H1 (cell line): ENCODE data around the gene MROH2A. TPM values are rescaled to one million over a fixed set of nuclear protein-coding genes. Genes with fewer than 3 reads are reported as not detected.

ENCODE experiments used
- CTCF ChIA-PET: fragments of 300-600 bp; sonication (Branson Sonifier 250); formaldehyde crosslinking; loops from one replicate; lab custom pipeline; 2021; ENCODE audit not compliant: partially characterized antibody; lab: Charles Lee
- POLR2A ChIA-PET: fragments of 300-600 bp; sonication (Branson Sonifier 250); formaldehyde crosslinking; loops from one replicate; lab custom pipeline; 2021; ENCODE audit warnings: inconsistent platforms; ENCODE audit not compliant: partially characterized antibody; lab: Charles Lee
- DNase-seq, 2 experiments: peaks; one replicate each; pipeline versions ENCODE4 v3.0.0 to v3.0.0-alpha.2; 2010 to 2022; ENCODE audit warnings: low spot score in 2 of 2, low read depth in 1 of 2, mixed read lengths in 1 of 2
- FAIRE-seq: peaks from 2 replicates; lab custom pipeline; 2011; peaks lifted over from hg19 to GRCh38; lab: Jason Lieb, UNC
- H2AFZ ChIP-seq: 2 replicates; pipeline ENCODE4 v1.8.1; 2012; ENCODE audit warnings: low read length, inconsistent platforms
- H2AK5ac ChIP-seq: 2 replicates; pipeline ENCODE4 v1.6.1; 2013; ENCODE audit warnings: low read depth, low read length
- H2BK120ac ChIP-seq: replicated peaks from 2 replicates; pipeline ENCODE3; 2013; ENCODE audit warnings: low read depth, low read length, inconsistent platforms
- H2BK12ac ChIP-seq: 2 replicates; pipeline ENCODE4 v1.6.1; 2013; ENCODE audit warnings: low read depth, low read length
- H2BK15ac ChIP-seq: 2 replicates; pipeline ENCODE4 v1.6.1; 2013; ENCODE audit warnings: low read length
- H2BK20ac ChIP-seq: 2 replicates; pipeline ENCODE4 v1.6.1; 2013; ENCODE audit warnings: low read length
- H2BK5ac ChIP-seq: 2 replicates; pipeline ENCODE4 v1.6.1; 2013; ENCODE audit warnings: low read depth, low read length
- H3K14ac ChIP-seq: 2 replicates; pipeline ENCODE4 v1.6.1; 2013; ENCODE audit warnings: inconsistent platforms; ENCODE audit not compliant: insufficient read length
- H3K18ac ChIP-seq: 2 replicates; pipeline ENCODE4 v1.6.1; 2013; ENCODE audit warnings: low read length; ENCODE audit errors: extremely low read depth
- H3K23ac ChIP-seq: 2 replicates; pipeline ENCODE4 v1.6.1; 2013; ENCODE audit warnings: inconsistent platforms; ENCODE audit not compliant: insufficient read length
- H3K23me2 ChIP-seq: 2 replicates; pipeline ENCODE4 v1.6.1; 2013; ENCODE audit warnings: low read depth, low read length
- H3K27ac ChIP-seq: 2 replicates; pipeline ENCODE4 v1.6.1; 2011; ENCODE audit warnings: low read depth, low read length, inconsistent platforms
- H3K27me3 ChIP-seq, 4 experiments: replicated peaks in 1 of 4; 1 replicate in 1 of 4; 2 replicates in 3 of 4; pipeline versions ENCODE4 v1.6.1 to v1.8.1; 2011 to 2013; ENCODE audit warnings: low read length in 3 of 4, mild to moderate bottlenecking in 3 of 4, inconsistent platforms in 2 of 4, mixed read lengths in 2 of 4, moderate library complexity in 1 of 4; ENCODE audit not compliant: control insufficient read depth in 3 of 4, insufficient read depth in 3 of 4; ENCODE audit errors: extremely low read depth in 1 of 4
- H3K36me3 ChIP-seq, 4 experiments: 2 replicates each; pipeline versions ENCODE4 v1.6.1 to v1.8.1; 2011 to 2013; ENCODE audit warnings: mild to moderate bottlenecking in 4 of 4, low read length in 3 of 4, moderate library complexity in 2 of 4, control low read depth in 1 of 4, inconsistent platforms in 1 of 4; ENCODE audit not compliant: insufficient read depth in 4 of 4, control insufficient read depth in 2 of 4
- H3K4ac ChIP-seq: replicated peaks from 2 replicates; pipeline ENCODE3; 2013; ENCODE audit warnings: low read length, low read depth, mixed read lengths, inconsistent platforms; ENCODE audit not compliant: insufficient read length
- H3K4me1 ChIP-seq, 4 experiments: replicated peaks in 1 of 4; 1 replicate in 1 of 4; 2 replicates in 3 of 4; pipeline versions ENCODE4 v1.6.1 to v1.8.1; 2011 to 2013; ENCODE audit warnings: low read length in 3 of 4, inconsistent platforms in 2 of 4, mixed read lengths in 1 of 4; ENCODE audit not compliant: insufficient read depth in 4 of 4, control insufficient read depth in 3 of 4
- H3K4me2 ChIP-seq, 2 experiments: 2 replicates each; pipeline versions ENCODE4 v1.6.1 to v1.8.1; 2011 to 2013; ENCODE audit warnings: low read depth in 2 of 2, low read length in 2 of 2, control low read depth in 1 of 2, inconsistent platforms in 1 of 2, mild to moderate bottlenecking in 1 of 2; ENCODE audit not compliant: insufficient read depth in 1 of 2
- H3K4me3 ChIP-seq, 4 experiments: fragments of 200-600, 300-600 bp in 1 of 4; sonication (generic), shearing (Covaris generic), sonication (Bioruptor Twin) in 1 of 4; 2 replicates each; pipeline versions ENCODE4 v1.5.1 to v1.8.1; 2011 to 2016; ENCODE audit warnings: low read length in 4 of 4, low read depth in 3 of 4, control low read depth in 2 of 4, inconsistent platforms in 2 of 4, mild to moderate bottlenecking in 2 of 4, mixed read lengths in 1 of 4, moderate library complexity in 1 of 4; ENCODE audit not compliant: insufficient read depth in 2 of 4; ENCODE audit errors: extremely low read depth in 1 of 4
- H3K56ac ChIP-seq: replicated peaks from 2 replicates; pipeline ENCODE3; 2013; ENCODE audit warnings: low read depth, mild to moderate bottlenecking, mixed read lengths, low read length, inconsistent platforms; ENCODE audit not compliant: insufficient read length
- H3K79me1 ChIP-seq: 2 replicates; pipeline ENCODE4 v1.6.1; 2013; ENCODE audit warnings: low read depth, low read length, control low read depth
- H3K79me2 ChIP-seq, 2 experiments: 2 replicates each; pipeline versions ENCODE4 v1.6.1 to v1.8.1; 2012 to 2013; ENCODE audit warnings: low read length in 2 of 2, mild to moderate bottlenecking in 2 of 2, inconsistent platforms in 1 of 2; ENCODE audit not compliant: insufficient read depth in 2 of 2, control insufficient read depth in 1 of 2
- H3K9ac ChIP-seq, 4 experiments: replicated peaks in 1 of 4; 1 replicate in 1 of 4; 2 replicates in 3 of 4; pipeline versions ENCODE4 v1.6.1 to v1.8.1; 2011 to 2013; ENCODE audit warnings: low read depth in 3 of 4, low read length in 3 of 4, control low read depth in 2 of 4, mild to moderate bottlenecking in 2 of 4, moderate library complexity in 2 of 4, inconsistent platforms in 1 of 4; ENCODE audit errors: extremely low read depth in 1 of 4
- H3K9me3 ChIP-seq, 2 experiments: 2 replicates each; pipeline versions ENCODE4 v1.6.1 to v1.8.1; 2012 to 2013; ENCODE audit warnings: mild to moderate bottlenecking in 2 of 2, moderate library complexity in 2 of 2, control low read depth in 1 of 2, inconsistent platforms in 1 of 2, low read depth in 1 of 2, low read length in 1 of 2, mixed read lengths in 1 of 2; ENCODE audit not compliant: insufficient read depth in 2 of 2
- H4K20me1 ChIP-seq, 2 experiments: replicated peaks in 1 of 2; 2 replicates each; pipeline versions ENCODE3 to v1.8.1; 2011 to 2013; ENCODE audit warnings: inconsistent platforms in 2 of 2, low read length in 2 of 2, mild to moderate bottlenecking in 1 of 2; ENCODE audit not compliant: insufficient read depth in 2 of 2, control insufficient read depth in 1 of 2
- H4K5ac ChIP-seq: 2 replicates; pipeline ENCODE4 v1.6.1; 2013; ENCODE audit warnings: low read length, low read depth, mixed read lengths, inconsistent platforms; ENCODE audit not compliant: insufficient read length
- H4K8ac ChIP-seq: 2 replicates; pipeline ENCODE4 v1.8.0; 2013; ENCODE audit warnings: mild to moderate bottlenecking, moderate library complexity, low read length, inconsistent platforms; ENCODE audit not compliant: insufficient read depth; ENCODE audit errors: extremely low read depth
- H4K91ac ChIP-seq: replicated peaks from 2 replicates; pipeline ENCODE3; 2013; ENCODE audit warnings: low read length, mixed read lengths, inconsistent platforms; ENCODE audit not compliant: insufficient read length
- CBX5 ChIP-seq: fragments of 300-800, 300-1000 bp; sonication (generic); IDR thresholded peaks from 2 replicates; pipeline ENCODE4 v1.7.1; 2016; ENCODE audit warnings: antibody characterized with exemption, low read length, low read depth
- EGR1 ChIP-seq: IDR thresholded peaks from 2 replicates; pipeline ENCODE4 v1.6.1; 2011; ENCODE audit warnings: low read depth, low read length, borderline replicate concordance
- WGBS, 2 experiments: shearing (Covaris generic) in 1 of 2; methylation state at CpG; one replicate each; pipeline versions ENCODE4 v1.1.6 to v1.1.7; 2013 to 2015; ENCODE audit warnings: low lambda C conversion rate in 2 of 2, mixed read lengths in 2 of 2, inconsistent platforms in 1 of 2, low coverage in 1 of 2, missing lambda C conversion rate in 1 of 2; ENCODE audit not compliant: insufficient replicate concordance in 2 of 2, insufficient coverage in 1 of 2, insufficient read length in 1 of 2; ENCODE audit errors: extremely low coverage in 1 of 2, missing lambda C conversion rate in 1 of 2; 5-methylcytosine and 5-hydroxymethylcytosine counted together
- polyA plus RNA-seq, 7 experiments: library from polyadenylated mRNA; depleted of rRNA in 3 of 7; stranded (reverse) in 5 of 7; unstranded in 2 of 7; fragments of >200 nt in 5 of 7; fragments of 200-250 nt in 2 of 7; gene quantifications; 1 replicate in 5 of 7; 2 replicates in 1 of 7; 4 replicates in 1 of 7; pipeline versions ENCODE4 v1.2.1 to v1.2.3, GENCODE V29; 2011 to 2013; ENCODE audit warnings: missing spikeins in 2 of 7, mixed read lengths in 2 of 7
- total RNA-seq: library from RNA; stranded (reverse); fragmentation: NEBNext Ultra II Directional; extraction: Animal tissue kit (Norgen Biotek cat#: 25700); gene quantifications from 2 replicates; pipeline ENCODE4 v1.2.1, GENCODE V29; 2021

Gene MROH2A
- total and polyA plus RNA-seq, 2 of the 8 experiments (the other 6 are each of a cell fraction or from before 2014, with no cell fraction given): not detected

DNA sequence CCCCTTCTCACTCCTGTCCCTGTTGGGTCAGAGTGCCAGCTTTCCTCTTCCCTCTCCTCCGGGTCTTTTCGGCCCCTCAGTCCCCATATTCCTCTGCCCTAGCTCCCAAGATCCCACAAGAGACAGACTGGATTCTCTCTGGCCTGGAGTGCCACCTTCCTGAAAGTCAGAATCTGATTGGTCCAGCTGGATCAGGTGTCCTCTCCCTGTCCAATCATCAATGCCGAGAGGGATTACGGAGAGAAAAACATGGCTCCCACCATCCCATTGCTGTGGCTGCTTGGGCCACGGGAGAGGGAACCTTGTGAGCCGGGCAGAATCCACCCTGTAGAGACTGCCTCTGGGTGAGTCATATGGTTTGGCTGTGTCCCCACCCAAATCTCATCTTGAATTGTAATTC is 2.7 kb upstream of the MROH2A start:
- H3K27me3 ChIP-seq: no peaks in the 10 kb centered on the region
- H2BK120ac ChIP-seq: no peak overlapping the region
- no peak overlapping the region for H3K4ac ChIP-seq
- no peak overlapping the region for H4K5ac ChIP-seq
- H3K79me1 ChIP-seq: no peaks in the 10 kb centered on the region
- no peak overlapping the region for H2BK12ac ChIP-seq
- POLR2A ChIA-PET: no interaction called here
- no peak overlapping the region for H3K18ac ChIP-seq
- peaks cover 12 to 13% of the 10 kb centered on the region in 2 experiments; a peak in 3 of 4 replicates for H3K9me3 ChIP-seq
- DNase-seq: no peak
- no peak overlapping the region for H2BK20ac ChIP-seq
- H2BK15ac ChIP-seq: no peak overlapping the region
- no peak for TF ChIP-seq CBX5
- TF ChIP-seq EGR1: no peak
- TF ChIP-seq, all 59 proteins: peak for 0
- FAIRE-seq: no peak
- H3K4me3 ChIP-seq: no peak overlapping the region
- H4K20me1 ChIP-seq: no peaks in the 10 kb centered on the region
- no peak overlapping the region for H2AK5ac ChIP-seq
- H3K79me2 ChIP-seq: no peaks in the 10 kb centered on the region
- H2BK5ac ChIP-seq: no peak overlapping the region
- H3K4me1 ChIP-seq: no peaks in the 10 kb centered on the region
- H2AFZ ChIP-seq: no peak overlapping the region
- no peak overlapping the region for H4K8ac ChIP-seq
- H3K27ac ChIP-seq: no peak overlapping the region
- WGBS, 2 experiments: 84% methylated on average over 6 of the region's 6 CpGs; no CpG with 5 or more reads in 1 of the 2 experiments
- H3K56ac ChIP-seq: no peak overlapping the region
- no peak overlapping the region for H3K23ac ChIP-seq
- H3K9ac ChIP-seq: no peak overlapping the region
- no peak overlapping the region for H3K14ac ChIP-seq
- no peak overlapping the region for H4K91ac ChIP-seq
- peaks cover 2% of the 10 kb centered on the region; the same call in 1 of the 2 replicates for H3K23me2 ChIP-seq
- no peaks in the 10 kb centered on the region for H3K36me3 ChIP-seq
- H3K4me2 ChIP-seq: no peak overlapping the region
- CTCF ChIA-PET: no interaction called here
